CD4-positive, alpha-beta T cell (primary cell): ENCODE data around the gene RREB1. TPM values are rescaled to one million over a fixed set of nuclear protein-coding genes. Genes with fewer than 3 reads are reported as not detected.

Experiments
- ATAC-seq: fragments of 200-7000 bp; cut with Tn5 transposase; one replicate; pipeline ENCODE4 v1.10.0; 2022; ENCODE audit warnings: mild to moderate bottlenecking; ENCODE audit not compliant: poor library complexity
- CTCF ChIA-PET: fragments of 350-600 bp; sonication (Branson Sonifier 250); formaldehyde crosslinking; loops from one replicate; lab custom pipeline; 2021; ENCODE audit warnings: antibody characterized with exemption, inconsistent platforms; lab: Charles Lee
- POLR2A ChIA-PET: fragments of 350-600 bp; sonication (Branson Sonifier 250); formaldehyde crosslinking; loops from one replicate; lab custom pipeline; 2021; ENCODE audit warnings: antibody characterized with exemption, inconsistent platforms; lab: Charles Lee
- DNase-seq, 14 experiments: peaks; one replicate each; pipeline ENCODE4 v3.0.0-alpha.2; 2013 to 2020; ENCODE audit warnings: mixed read lengths in 2 of 14
- H3K27ac ChIP-seq, 2 donors: one replicate each; pipeline versions ENCODE4 v1.5.1 to v1.7.0; 2013; ENCODE audit warnings: low read length in 2 of 2, low read depth in 1 of 2, mild to moderate bottlenecking in 1 of 2
- H3K27me3 ChIP-seq, 2 experiments: 1 replicate in 1 of 2; 2 replicates in 1 of 2; pipeline versions ENCODE4 v1.6.1 to v1.7.0; 2013; ENCODE audit warnings: low read length in 2 of 2, control low read depth in 1 of 2, mild to moderate bottlenecking in 1 of 2, moderate library complexity in 1 of 2; ENCODE audit not compliant: insufficient read depth in 2 of 2, control insufficient read depth in 1 of 2
- H3K36me3 ChIP-seq: one replicate; pipeline ENCODE4 v1.6.1; 2013; ENCODE audit warnings: low read length, control low read depth; ENCODE audit not compliant: insufficient read depth
- H3K4me1 ChIP-seq: one replicate; pipeline ENCODE4 v1.6.1; 2013; ENCODE audit warnings: low read length, control low read depth; ENCODE audit not compliant: insufficient read depth
- H3K4me3 ChIP-seq: one replicate; pipeline ENCODE4 v1.5.1; 2013; ENCODE audit warnings: mild to moderate bottlenecking, low read length, moderate library complexity
- H3K9me3 ChIP-seq, 2 experiments: 1 replicate in 1 of 2; 2 replicates in 1 of 2; pipeline versions ENCODE4 v1.6.1 to v1.7.0; 2013; ENCODE audit warnings: low read length in 2 of 2, mild to moderate bottlenecking in 2 of 2, control low read depth in 1 of 2, moderate library complexity in 1 of 2; ENCODE audit not compliant: control insufficient read depth in 1 of 2, insufficient read depth in 1 of 2
- H3K27ac Mint-ChIP-seq: one replicate; pipeline ENCODE4 v1.8.0; 2020; ENCODE audit warnings: mixed read lengths
- H3K27me3 Mint-ChIP-seq: one replicate; pipeline ENCODE4 v1.8.0; 2021; ENCODE audit warnings: mixed read lengths
- H3K36me3 Mint-ChIP-seq: one replicate; pipeline ENCODE4 v1.8.0; 2021; ENCODE audit warnings: low read depth, mixed read lengths
- H3K4me1 Mint-ChIP-seq: one replicate; pipeline ENCODE4 v1.8.0; 2021; ENCODE audit warnings: low read depth, mixed read lengths
- H3K4me3 Mint-ChIP-seq: one replicate; pipeline ENCODE4 v1.8.0; 2020; ENCODE audit warnings: mild to moderate bottlenecking, mixed read lengths
- H3K9me3 Mint-ChIP-seq: one replicate; pipeline ENCODE4 v1.8.0; 2020; ENCODE audit warnings: mixed read lengths
- CTCF ChIP-seq: fragments of 200-600 bp; IDR thresholded peaks from one replicate; pipeline ENCODE4 v1.8.0; 2022; ENCODE audit warnings: antibody characterized with exemption, mild to moderate bottlenecking
- intact Hi-C, 2 experiments: fragments of 100-400 bp; cut with DNase I in 1 of 2; cut with micrococcal nuclease in 1 of 2; formaldehyde crosslinking; loops; one replicate each; pipeline versions ENCODE4 v1.15.1 to v1.9.0; 2023 to 2025; cut with DNase I, micrococcal nuclease
- total RNA-seq, 174 experiments: library from RNA in 2 of 174; stranded (reverse) in 2 of 174; gene quantifications; one replicate each; pipeline ENCODE4 v1.2.3 and lab custom pipeline; 2021 to 2026

Gene RREB1
- total RNA-seq, 2 experiments from 2014 or later: 56.5 to 60.0 TPM

- peaks cover 36% of the 10 kb centered on the region for H3K4me1 Mint-ChIP-seq
- H3K9me3 Mint-ChIP-seq: no peaks in the 10 kb centered on the region
- H3K36me3 Mint-ChIP-seq: peaks cover 19% of the 10 kb centered on the region
- ATAC-seq: peak; percentile 58
- H3K27ac ChIP-seq: peak overlapping the region; percentile 29 to 74
- H3K4me3 ChIP-seq: peak overlapping the region; percentile 93
- peak; percentile 60 for TF ChIP-seq CTCF
- POLR2A ChIA-PET: interaction anchor here (0.7 to 8.2 kb wide), 11 partner anchors 10 to 448 kb away, joined by 3 to 85 read pairs (median 7); no protein-coding TSS in a partner anchor
- intact Hi-C loops: loop anchor here (2.0 to 10.0 kb wide), 7 partner anchors 20 to 452 kb away; no protein-coding TSS in a partner anchor
- H3K9me3 ChIP-seq: no peaks in the 10 kb centered on the region
- H3K27me3 Mint-ChIP-seq: peaks cover under 1% of the 10 kb centered on the region
- peak overlapping the region; percentile 93 for H3K27ac Mint-ChIP-seq
- CTCF ChIA-PET: interaction anchor here (0.6 to 1.4 kb wide), 7 partner anchors 9 to 383 kb away, joined by 3 to 4 read pairs (median 3); no protein-coding TSS in a partner anchor
- peak overlapping the region; percentile 100 for H3K4me3 Mint-ChIP-seq
- peaks cover 16% of the 10 kb centered on the region for H3K4me1 ChIP-seq
- no peaks in the 10 kb centered on the region for H3K27me3 ChIP-seq
- no peaks in the 10 kb centered on the region for H3K36me3 ChIP-seq
- peak; percentile 40 to 85 (median 62) for DNase-seq
Measured at GRCh38 chr6:7106752-7107577, 796 bp upstream of the RREB1 start.

GRCh38 chr6:7108196-7108963 lies 619 bp downstream of the RREB1 start:
- no peaks in the 10 kb centered on the region for H3K36me3 ChIP-seq
- Mint-ChIP-seq H3K27ac (peak overlapping the region; percentile 93), H3K36me3 (peaks cover 19% of the 10 kb centered on the region), H3K9me3 (no peaks in the 10 kb centered on the region), H3K27me3 (no peaks in the 10 kb centered on the region), H3K4me1 (peaks cover 50% of the 10 kb centered on the region), H3K4me3 (peak overlapping the region; percentile 96)
- H3K9me3 ChIP-seq: no peaks in the 10 kb centered on the region
- no peak for TF ChIP-seq CTCF
- peak overlapping the region; percentile 42 to 74 for H3K27ac ChIP-seq
- H3K4me3 ChIP-seq: peak overlapping the region; percentile 93
- ATAC-seq (peak; percentile 11), DNase-seq (peak in 13 of 14 experiments; percentile 24 to 66 (median 41))
- H3K27me3 ChIP-seq: no peaks in the 10 kb centered on the region
- ChIA-PET CTCF (interaction anchor here (0.9 to 1.4 kb wide), 5 partner anchors 20 to 130 kb away, joined by 3 read pairs; no protein-coding TSS in a partner anchor), POLR2A (interaction anchor here (0.8 to 8.2 kb wide), 12 partner anchors 8 to 449 kb away, joined by 3 to 85 read pairs (median 6); no protein-coding TSS in a partner anchor)
- peaks cover 27% of the 10 kb centered on the region for H3K4me1 ChIP-seq
- intact Hi-C loops: loop anchor here (2.0 to 10.0 kb wide), 4 partner anchors 32 to 454 kb away; no protein-coding TSS in a partner anchor
